Keratinocyte (primary cell): ENCODE data around the gene NKD1. TPM values are rescaled to one million over a fixed set of nuclear protein-coding genes. Genes with fewer than 3 reads are reported as not detected.

ENCODE experiments used
- DNase-seq: peaks from one replicate; pipeline ENCODE4 v3.0.0-alpha.2; 2011; ENCODE audit warnings: low read depth, missing footprints, low spot score
- FAIRE-seq: peaks from 2 replicates; lab custom pipeline; 2011; peaks lifted over from hg19 to GRCh38; lab: Jason Lieb, UNC
- H2AFZ ChIP-seq: 2 replicates; pipeline ENCODE4 v1.6.0; 2012; ENCODE audit warnings: low read length, control low read depth, inconsistent platforms; ENCODE audit not compliant: control insufficient read depth
- H3K27ac ChIP-seq: 2 replicates; pipeline ENCODE4 v1.5.1; 2011; ENCODE audit warnings: low read length; ENCODE audit not compliant: control insufficient read depth, insufficient read depth
- H3K27me3 ChIP-seq: 3 replicates; pipeline ENCODE4 v1.6.0; 2011; ENCODE audit warnings: low read length; ENCODE audit not compliant: control insufficient read depth, insufficient read depth; ENCODE audit errors: extremely low read depth
- H3K36me3 ChIP-seq, 2 experiments: 2 replicates in 1 of 2; 3 replicates in 1 of 2; pipeline ENCODE4 v1.5.1; 2011; ENCODE audit warnings: low read length in 2 of 2, mild to moderate bottlenecking in 1 of 2; ENCODE audit not compliant: control insufficient read depth in 2 of 2, insufficient read depth in 2 of 2; ENCODE audit errors: extremely low read depth in 1 of 2
- H3K4me1 ChIP-seq: 3 replicates; pipeline ENCODE4 v1.5.1; 2011; ENCODE audit warnings: low read length; ENCODE audit not compliant: control insufficient read depth, insufficient read depth; ENCODE audit errors: extremely low read depth
- H3K4me2 ChIP-seq: 3 replicates; pipeline ENCODE4 v1.6.0; 2011; ENCODE audit warnings: low read depth, low read length; ENCODE audit not compliant: control insufficient read depth, insufficient read depth; ENCODE audit errors: extremely low read depth
- H3K4me3 ChIP-seq, 3 experiments: fragments of 200-600 bp in 1 of 3; sonication (generic) in 1 of 3; 2 replicates in 2 of 3; 3 replicates in 1 of 3; pipeline ENCODE4 v1.5.1; 2011 to 2016; ENCODE audit warnings: low read length in 3 of 3, mild to moderate bottlenecking in 3 of 3, control low read depth in 2 of 3, inconsistent platforms in 1 of 3, low read depth in 1 of 3, mixed read lengths in 1 of 3, mixed run types in 1 of 3, moderate library complexity in 1 of 3; ENCODE audit not compliant: control insufficient read depth in 2 of 3, insufficient read depth in 2 of 3; ENCODE audit errors: extremely low read depth in 1 of 3
- H3K79me2 ChIP-seq: 2 replicates; pipeline ENCODE4 v1.6.0; 2012; ENCODE audit warnings: low read length; ENCODE audit not compliant: control insufficient read depth, insufficient read depth
- H3K9ac ChIP-seq: 3 replicates; pipeline ENCODE4 v1.6.0; 2011; ENCODE audit warnings: low read length; ENCODE audit not compliant: control insufficient read depth, insufficient read depth; ENCODE audit errors: extremely low read depth
- H3K9me1 ChIP-seq: 3 replicates; pipeline ENCODE4 v1.6.0; 2011; ENCODE audit warnings: low read length; ENCODE audit not compliant: control insufficient read depth, insufficient read depth; ENCODE audit errors: extremely low read depth
- H3K9me3 ChIP-seq: 2 replicates; pipeline ENCODE4 v1.5.1; 2012; ENCODE audit warnings: low read depth, low read length; ENCODE audit not compliant: control insufficient read depth
- H4K20me1 ChIP-seq: 3 replicates; pipeline ENCODE4 v1.6.0; 2011; ENCODE audit warnings: low read length; ENCODE audit not compliant: control insufficient read depth, insufficient read depth; ENCODE audit errors: extremely low read depth
- EZH2 ChIP-seq: IDR thresholded peaks from one replicate; pipeline ENCODE4 v1.6.1; 2012; ENCODE audit warnings: inconsistent platforms, mild to moderate bottlenecking, low read length, moderate library complexity
- dilution Hi-C: fragments of 300-500 bp; cut with MboI; formaldehyde crosslinking; loops from one replicate; pipeline ENCODE4 v1.7.0; 2020; ENCODE audit warnings: low sequenced_read_pairs; ENCODE audit not compliant: extremely low pct_ligation_motif_present
- polyA plus RNA-seq, 5 experiments: library from polyadenylated mRNA; depleted of rRNA in 3 of 5; stranded (reverse) in 3 of 5; stranded (forward) in 1 of 5; unstranded in 1 of 5; fragments of >200 nt; gene quantifications; 1 replicate in 1 of 5; 2 replicates in 3 of 5; 3 replicates in 1 of 5; pipeline versions ENCODE4 v1.2.1 to v1.2.3, GENCODE V29; 2011 to 2012; ENCODE audit warnings: missing spikeins in 2 of 5, low read depth in 1 of 5, low replicate concordance in 1 of 5
- TF ChIP-seq, protein P1 (sequence below), 3 experiments: IDR thresholded peaks in 1 of 3; conservative IDR thresholded peaks in 1 of 3; optimal IDR thresholded peaks in 1 of 3; 2 replicates in 2 of 3; 3 replicates in 1 of 3; pipeline versions ENCODE3 to v1.5.1; 2011; ENCODE audit warnings: low read length in 3 of 3, mild to moderate bottlenecking in 3 of 3, moderate library complexity in 2 of 3, control low read depth in 1 of 3, inconsistent platforms in 1 of 3; ENCODE audit not compliant: insufficient read depth in 2 of 3; ENCODE audit errors: extremely low read depth in 1 of 3

The NKD1 gene
- polyA plus RNA-seq, 1 donor (not counting 4 experiments of a cell fraction or from before 2014, with no cell fraction given): 0.62 TPM

DNA sequence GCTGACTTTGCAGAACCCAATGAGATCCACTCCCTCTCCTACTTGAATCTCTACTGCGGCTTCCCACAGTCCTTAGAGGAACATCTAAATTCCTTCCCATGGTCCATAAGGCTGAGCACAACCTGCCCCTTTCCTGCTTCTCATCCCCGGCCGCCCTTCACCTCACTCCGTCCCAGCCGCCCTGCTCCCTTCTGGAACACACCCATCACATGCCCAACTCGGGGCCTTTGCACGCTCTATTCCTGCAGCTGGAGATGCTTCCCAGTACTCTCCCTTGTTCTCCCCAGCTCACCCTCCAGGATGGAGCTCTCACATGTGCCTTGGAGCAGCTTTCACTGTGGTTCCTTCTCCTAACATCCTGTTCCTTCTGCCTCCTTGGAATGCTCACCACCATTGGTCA, 23.6 kb downstream of the NKD1 start:
- TF ChIP-seq, protein P1, sequence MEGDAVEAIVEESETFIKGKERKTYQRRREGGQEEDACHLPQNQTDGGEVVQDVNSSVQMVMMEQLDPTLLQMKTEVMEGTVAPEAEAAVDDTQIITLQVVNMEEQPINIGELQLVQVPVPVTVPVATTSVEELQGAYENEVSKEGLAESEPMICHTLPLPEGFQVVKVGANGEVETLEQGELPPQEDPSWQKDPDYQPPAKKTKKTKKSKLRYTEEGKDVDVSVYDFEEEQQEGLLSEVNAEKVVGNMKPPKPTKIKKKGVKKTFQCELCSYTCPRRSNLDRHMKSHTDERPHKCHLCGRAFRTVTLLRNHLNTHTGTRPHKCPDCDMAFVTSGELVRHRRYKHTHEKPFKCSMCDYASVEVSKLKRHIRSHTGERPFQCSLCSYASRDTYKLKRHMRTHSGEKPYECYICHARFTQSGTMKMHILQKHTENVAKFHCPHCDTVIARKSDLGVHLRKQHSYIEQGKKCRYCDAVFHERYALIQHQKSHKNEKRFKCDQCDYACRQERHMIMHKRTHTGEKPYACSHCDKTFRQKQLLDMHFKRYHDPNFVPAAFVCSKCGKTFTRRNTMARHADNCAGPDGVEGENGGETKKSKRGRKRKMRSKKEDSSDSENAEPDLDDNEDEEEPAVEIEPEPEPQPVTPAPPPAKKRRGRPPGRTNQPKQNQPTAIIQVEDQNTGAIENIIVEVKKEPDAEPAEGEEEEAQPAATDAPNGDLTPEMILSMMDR (optimal IDR thresholded peaks at IDR 0.05 in 1 of 3, IDR thresholded peaks at IDR 0.05 in 1 of 3, conservative IDR thresholded peaks at IDR 0.05 in 1 of 3; ENCODE audit: extremely low read depth in 1 of 3, insufficient read depth in 2 of 3, low read length in 3 of 3): no peak
- Histone ChIP-seq H3K9ac (no peak overlapping the region), H3K9me1 (no peaks in the 10 kb centered on the region), H3K27me3 (no peaks in the 10 kb centered on the region), H2AFZ (no peak overlapping the region), H3K4me3 (no peak overlapping the region), H3K79me2 (no peaks in the 10 kb centered on the region), H3K36me3 (no peaks in the 10 kb centered on the region), H3K4me2 (no peak overlapping the region), H3K27ac (no peak overlapping the region), H3K9me3 (no peaks in the 10 kb centered on the region), H4K20me1 (no peaks in the 10 kb centered on the region), H3K4me1 (no peaks in the 10 kb centered on the region)
- no peak for FAIRE-seq
- no peak for DNase-seq
- dilution Hi-C loops: no loop called here

DNA sequence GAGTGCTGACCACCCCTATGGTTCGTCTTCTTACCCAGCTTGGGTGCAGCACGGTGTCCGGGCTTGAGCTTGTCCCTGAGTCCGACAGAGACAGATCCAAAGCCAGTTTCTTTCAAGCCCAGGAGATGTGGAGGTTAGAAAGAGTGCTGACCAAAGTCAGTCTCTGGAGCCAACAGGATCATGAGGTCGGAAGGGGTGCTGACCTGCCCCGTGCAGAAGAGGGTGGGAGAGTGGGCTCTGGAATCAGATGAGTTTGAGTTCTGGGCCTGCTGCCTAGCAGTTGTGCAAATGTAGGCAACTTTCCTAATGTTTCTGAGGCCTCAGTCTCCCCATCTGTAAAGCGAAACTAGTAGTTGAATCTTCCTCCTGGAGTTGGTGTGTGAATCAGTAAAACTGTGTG, 24.5 kb downstream of the NKD1 start:
- TF ChIP-seq EZH2: no peak
- TF ChIP-seq, protein P1 (optimal IDR thresholded peaks at IDR 0.05 in 1 of 3, IDR thresholded peaks at IDR 0.05 in 1 of 3, conservative IDR thresholded peaks at IDR 0.05 in 1 of 3; ENCODE audit: extremely low read depth in 1 of 3, insufficient read depth in 2 of 3, low read length in 3 of 3): no peak

More for the DNA sequence above, 24.5 kb downstream of the NKD1 start:
- H3K79me2 ChIP-seq: no peaks in the 10 kb centered on the region
- no peak overlapping the region for H3K4me2 ChIP-seq
- dilution Hi-C loops: no loop called here
- no peaks in the 10 kb centered on the region for H4K20me1 ChIP-seq
- H2AFZ ChIP-seq: no peak overlapping the region
- no peaks in the 10 kb centered on the region for H3K9me3 ChIP-seq
- no peaks in the 10 kb centered on the region for H3K4me1 ChIP-seq
- H3K27ac ChIP-seq: no peak overlapping the region
- H3K4me3 ChIP-seq: no peak overlapping the region
- no peaks in the 10 kb centered on the region for H3K36me3 ChIP-seq
- H3K9me1 ChIP-seq: no peaks in the 10 kb centered on the region
- FAIRE-seq: no peak
- no peak for DNase-seq
- H3K9ac ChIP-seq: no peak overlapping the region
- H3K27me3 ChIP-seq: no peaks in the 10 kb centered on the region
